Endothelial cell of umbilical vein (primary cell): Measurements from ENCODE around the gene SMIM7. TPM values are rescaled to one million over a fixed set of nuclear protein-coding genes. Genes with fewer than 3 reads are reported as not detected.

Experiments
- BruUV-seq: library from RNA; stranded (reverse); fragments of 400-500 nt; replicated peaks from 2 replicates; lab custom pipeline; 2021; lab: Mats Ljungman, UMichigan
- CTCF ChIA-PET: fragments of 300-600, 350-600 bp; sonication (Branson Sonifier 250); formaldehyde crosslinking; loops from one replicate; lab custom pipeline; 2021; ENCODE audit warnings: antibody characterized with exemption, inconsistent platforms; lab: Charles Lee
- POLR2A ChIA-PET: fragments of 300-600, 350-600 bp; sonication (Branson Sonifier 250); formaldehyde crosslinking; loops from one replicate; lab custom pipeline; 2021; ENCODE audit warnings: antibody characterized with exemption, inconsistent platforms; lab: Charles Lee
- DNase-seq: peaks from one replicate; pipeline ENCODE4 v3.0.0-alpha.2; 2011; ENCODE audit warnings: low read depth, low spot score
- FAIRE-seq: peaks from 2 replicates; lab custom pipeline; 2011; peaks lifted over from hg19 to GRCh38; lab: Jason Lieb, UNC
- H2AFZ ChIP-seq: 2 replicates; pipeline ENCODE4 v1.6.0; 2012; ENCODE audit warnings: low read depth, low read length, control low read depth, inconsistent platforms
- H3K27ac ChIP-seq: 2 replicates; pipeline ENCODE4 v1.5.1; 2011; ENCODE audit warnings: low read depth, mild to moderate bottlenecking, control low read depth, low read length, moderate library complexity; ENCODE audit not compliant: insufficient read depth
- H3K27me3 ChIP-seq, 2 experiments: 2 replicates each; pipeline versions ENCODE4 v1.6.0 to v1.6.1; 2011; ENCODE audit warnings: low read length in 2 of 2, mixed read lengths in 1 of 2; ENCODE audit not compliant: control insufficient read depth in 2 of 2, insufficient read depth in 2 of 2
- H3K36me3 ChIP-seq, 2 experiments: 2 replicates in 1 of 2; 3 replicates in 1 of 2; pipeline ENCODE4 v1.5.1; 2011; ENCODE audit warnings: low read length in 2 of 2, mild to moderate bottlenecking in 1 of 2, moderate library complexity in 1 of 2; ENCODE audit not compliant: control insufficient read depth in 2 of 2, insufficient read depth in 2 of 2; ENCODE audit errors: extremely low read depth in 1 of 2
- H3K4me1 ChIP-seq: 3 replicates; pipeline ENCODE4 v1.5.1; 2011; ENCODE audit warnings: mild to moderate bottlenecking, low read length; ENCODE audit not compliant: control insufficient read depth, insufficient read depth; ENCODE audit errors: extremely low read depth
- H3K4me2 ChIP-seq: 2 replicates; pipeline ENCODE4 v1.6.1; 2011; ENCODE audit warnings: low read length, control low read depth, mixed read lengths; ENCODE audit not compliant: insufficient read depth
- H3K4me3 ChIP-seq, 3 experiments: fragments of 200-600 bp in 1 of 3; sonication (generic), shearing (Covaris generic) in 1 of 3; replicated peaks in 1 of 3; 2 replicates each; pipeline ENCODE4 v1.5.1; 2011 to 2016; ENCODE audit warnings: control low read depth in 3 of 3, low read length in 3 of 3, mild to moderate bottlenecking in 2 of 3, inconsistent platforms in 1 of 3, low read depth in 1 of 3, moderate library complexity in 1 of 3; ENCODE audit not compliant: insufficient read depth in 1 of 3
- H3K79me2 ChIP-seq: 2 replicates; pipeline ENCODE4 v1.6.0; 2012; ENCODE audit warnings: low read length, inconsistent platforms; ENCODE audit not compliant: control insufficient read depth, insufficient read depth
- H3K9ac ChIP-seq: replicated peaks from 2 replicates; pipeline ENCODE3; 2011; ENCODE audit warnings: low read length, control low read depth; ENCODE audit not compliant: insufficient read depth; ENCODE audit errors: extremely low read depth
- H3K9me1 ChIP-seq: replicated peaks from 3 replicates; pipeline ENCODE4 v1.6.0; 2011; ENCODE audit warnings: mild to moderate bottlenecking, low read length; ENCODE audit not compliant: control insufficient read depth, insufficient read depth; ENCODE audit errors: extremely low read depth
- H3K9me3 ChIP-seq: replicated peaks from 2 replicates; pipeline ENCODE4 v1.5.1; 2012; ENCODE audit warnings: low read length, inconsistent platforms; ENCODE audit not compliant: control insufficient read depth, insufficient read depth
- H4K20me1 ChIP-seq: replicated peaks from 2 replicates; pipeline ENCODE3; 2011; ENCODE audit warnings: mild to moderate bottlenecking, low read length; ENCODE audit not compliant: control insufficient read depth, insufficient read depth; ENCODE audit errors: extremely low read depth
- EZH2 ChIP-seq: IDR thresholded peaks from 2 replicates; pipeline ENCODE4 v1.6.1; 2012; ENCODE audit warnings: borderline replicate concordance, low read depth, mild to moderate bottlenecking, moderate library complexity, low read length, inconsistent platforms; ENCODE audit not compliant: severe bottlenecking
- FOS ChIP-seq: IDR thresholded peaks from 2 replicates; pipeline ENCODE4 v1.6.1; 2011; ENCODE audit warnings: mild to moderate bottlenecking, low read length, moderate library complexity, borderline replicate concordance; ENCODE audit not compliant: insufficient read depth
- GATA2 ChIP-seq: IDR thresholded peaks from 2 replicates; pipeline ENCODE4 v1.7.0; 2011; ENCODE audit warnings: low read depth, mild to moderate bottlenecking, moderate library complexity, mixed read lengths, low read length; ENCODE audit not compliant: insufficient read length, insufficient read depth
- JUN ChIP-seq: IDR thresholded peaks from 2 replicates; pipeline ENCODE4 v1.6.1; 2011; ENCODE audit warnings: borderline replicate concordance, low read depth; ENCODE audit not compliant: insufficient read length, insufficient read depth
- MYC ChIP-seq: IDR thresholded peaks from one replicate; pipeline ENCODE4 v1.6.1; 2011; ENCODE audit warnings: mild to moderate bottlenecking, low read depth, low read length
- POLR2A ChIP-seq: IDR thresholded peaks from 2 replicates; pipeline ENCODE4 v1.6.1; 2012; ENCODE audit warnings: low read depth, mild to moderate bottlenecking, control low read depth, low read length
- POLR2AphosphoS5 ChIP-seq: IDR thresholded peaks from 2 replicates; pipeline ENCODE4 v1.6.1; 2012; ENCODE audit warnings: low read depth, mild to moderate bottlenecking, control low read depth, low read length, moderate library complexity; ENCODE audit not compliant: insufficient read depth
- dilution Hi-C: fragments of 300-500 bp; cut with MboI; formaldehyde crosslinking; loops from one replicate; pipeline ENCODE4 v1.15.0; 2019; ENCODE audit warnings: low sequenced_read_pairs; ENCODE audit not compliant: extremely low pct_ligation_motif_present
- intact Hi-C: fragments of 100-400 bp; cut with micrococcal nuclease; formaldehyde crosslinking; loops from one replicate; pipeline ENCODE4 v1.10.0; 2022
- polyA plus RNA-seq, 4 experiments: library from polyadenylated mRNA; depleted of rRNA in 3 of 4; stranded (reverse) in 3 of 4; unstranded in 1 of 4; fragments of >200 nt; gene quantifications; 2 replicates each; pipeline versions ENCODE4 v1.2.1 to v1.2.3, GENCODE V29; 2011 to 2012; ENCODE audit warnings: missing spikeins in 1 of 4
- total RNA-seq: library from RNA; stranded (reverse); gene quantifications from 2 replicates; pipeline ENCODE4 v1.2.3, GENCODE V29; 2021
- TF ChIP-seq, protein P1 (sequence below), 2 donors: IDR thresholded peaks; 1 replicate in 1 of 2; 2 replicates in 1 of 2; pipeline ENCODE4 v1.5.1; 2011; ENCODE audit warnings: low read length in 2 of 2, mild to moderate bottlenecking in 2 of 2, moderate library complexity in 2 of 2, control low read depth in 1 of 2, inconsistent platforms in 1 of 2, low read depth in 1 of 2; ENCODE audit not compliant: insufficient read depth in 1 of 2; ENCODE audit errors: extremely low read depth in 1 of 2
- TF ChIP-seq, protein P2 (sequence below): IDR thresholded peaks from 2 replicates; pipeline ENCODE4 v1.6.1; 2011; ENCODE audit not compliant: insufficient read depth, insufficient read length

Gene SMIM7
- total and polyA plus RNA-seq, 2 donors (not counting 3 experiments of a cell fraction or from before 2014, with no cell fraction given) = 51.1 to 62.0 TPM

DNA sequence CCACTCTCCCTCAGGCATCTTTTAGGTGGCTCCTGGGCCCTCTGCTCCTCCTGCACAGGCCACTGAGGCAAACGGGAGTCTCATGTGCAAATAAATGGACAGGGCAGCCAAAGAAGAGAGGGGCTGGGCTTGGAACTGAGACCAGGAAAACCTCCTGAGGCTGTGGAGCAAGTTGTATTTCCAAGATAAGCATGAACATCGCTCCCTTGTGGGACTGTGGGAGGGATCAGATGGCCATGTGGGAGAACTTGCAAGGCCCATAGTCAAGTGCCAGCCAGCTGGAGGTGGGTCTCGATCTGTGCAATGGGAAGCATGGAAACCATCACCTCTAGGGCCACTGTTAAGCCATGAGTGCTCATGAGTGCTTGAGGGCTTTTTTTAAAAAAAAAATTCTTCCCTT is 56.9 kb downstream of the SMIM7 start:
- Histone ChIP-seq H3K27me3 (no peaks in the 10 kb centered on the region), H3K36me3 (no peaks in the 10 kb centered on the region), H2AFZ (no peak overlapping the region), H3K79me2 (peaks cover 87% of the 10 kb centered on the region), H3K4me1 (peaks cover 4% of the 10 kb centered on the region), H3K9me1 (no peaks in the 10 kb centered on the region), H3K4me3 (no peak overlapping the region), H4K20me1 (no peaks in the 10 kb centered on the region), H3K9ac (no peak overlapping the region), H3K27ac (no peak overlapping the region), H3K4me2 (no peak overlapping the region), H3K9me3 (no peaks in the 10 kb centered on the region)
- ChIA-PET POLR2A (no interaction called here), CTCF (no interaction called here)
- no peak for DNase-seq
- intact Hi-C loops (no loop called here), dilution Hi-C loops (no loop called here)
- FAIRE-seq = no peak
- no peak for TF ChIP-seq POLR2A
- TF ChIP-seq GATA2 = no peak
- TF ChIP-seq EZH2 = no peak
- TF ChIP-seq MYC = no peak
- TF ChIP-seq, protein P1, sequence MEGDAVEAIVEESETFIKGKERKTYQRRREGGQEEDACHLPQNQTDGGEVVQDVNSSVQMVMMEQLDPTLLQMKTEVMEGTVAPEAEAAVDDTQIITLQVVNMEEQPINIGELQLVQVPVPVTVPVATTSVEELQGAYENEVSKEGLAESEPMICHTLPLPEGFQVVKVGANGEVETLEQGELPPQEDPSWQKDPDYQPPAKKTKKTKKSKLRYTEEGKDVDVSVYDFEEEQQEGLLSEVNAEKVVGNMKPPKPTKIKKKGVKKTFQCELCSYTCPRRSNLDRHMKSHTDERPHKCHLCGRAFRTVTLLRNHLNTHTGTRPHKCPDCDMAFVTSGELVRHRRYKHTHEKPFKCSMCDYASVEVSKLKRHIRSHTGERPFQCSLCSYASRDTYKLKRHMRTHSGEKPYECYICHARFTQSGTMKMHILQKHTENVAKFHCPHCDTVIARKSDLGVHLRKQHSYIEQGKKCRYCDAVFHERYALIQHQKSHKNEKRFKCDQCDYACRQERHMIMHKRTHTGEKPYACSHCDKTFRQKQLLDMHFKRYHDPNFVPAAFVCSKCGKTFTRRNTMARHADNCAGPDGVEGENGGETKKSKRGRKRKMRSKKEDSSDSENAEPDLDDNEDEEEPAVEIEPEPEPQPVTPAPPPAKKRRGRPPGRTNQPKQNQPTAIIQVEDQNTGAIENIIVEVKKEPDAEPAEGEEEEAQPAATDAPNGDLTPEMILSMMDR (IDR thresholded peaks at IDR 0.05; ENCODE audit: extremely low read depth in 1 of 2, insufficient read depth in 1 of 2, low read depth in 1 of 2, low read length in 2 of 2) = no peak
- BruUV-seq = no TSS peak

DNA sequence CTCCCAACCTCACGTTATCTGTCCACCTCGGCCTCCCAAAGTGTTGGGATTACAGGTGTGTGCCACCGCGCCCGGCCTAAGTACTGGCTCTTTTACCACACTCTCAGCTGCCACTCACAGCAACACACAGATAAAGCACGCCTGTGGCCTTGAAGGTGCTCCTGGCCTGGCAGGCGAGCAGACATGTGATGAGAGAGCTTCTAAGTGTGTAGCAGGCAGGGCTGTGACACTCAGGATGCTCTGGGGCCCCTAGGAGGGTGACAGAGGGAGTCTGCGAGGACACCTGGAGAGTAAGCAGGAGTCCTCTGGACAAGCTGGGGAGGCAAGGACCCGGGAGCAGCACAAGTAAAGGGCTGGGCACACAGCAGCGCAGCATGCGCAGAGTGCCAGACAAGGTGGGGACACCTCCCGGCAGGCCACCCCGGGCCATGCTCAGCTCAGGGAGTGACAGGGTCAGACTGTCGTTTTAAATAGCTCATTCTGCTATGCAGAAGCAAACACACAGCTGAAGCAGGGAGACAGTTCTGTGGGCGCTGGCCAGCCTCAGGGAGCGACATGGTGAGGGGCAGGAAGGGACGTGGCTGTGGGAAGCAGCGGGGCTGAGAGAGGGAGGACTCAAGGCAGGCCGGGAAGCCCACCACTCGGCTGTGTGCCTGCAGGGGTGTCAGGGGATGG is 58.4 kb downstream of the SMIM7 start:
- peaks cover 4% of the 10 kb centered on the region for H3K4me1 ChIP-seq
- H4K20me1 ChIP-seq = no peaks in the 10 kb centered on the region
- H3K9me3 ChIP-seq = no peaks in the 10 kb centered on the region
- no peak overlapping the region for H2AFZ ChIP-seq
- H3K4me2 ChIP-seq = no peak overlapping the region
- H3K79me2 ChIP-seq = peaks cover 84% of the 10 kb centered on the region
- no peak for FAIRE-seq
- no peak overlapping the region for H3K4me3 ChIP-seq
- no peak overlapping the region for H3K27ac ChIP-seq
- CTCF ChIA-PET = interaction anchor here (2.3 kb wide), 1 partner anchor 14 kb away, joined by 7 read pairs; no protein-coding TSS in a partner anchor
- dilution Hi-C loops = no loop called here
- no peak for DNase-seq
- intact Hi-C loops = no loop called here
- TF ChIP-seq, protein P1 (IDR thresholded peaks at IDR 0.05; ENCODE audit: extremely low read depth in 1 of 2, insufficient read depth in 1 of 2, low read depth in 1 of 2, low read length in 2 of 2) = no peak
- TF ChIP-seq POLR2A (no peak), MYC (no peak), FOS (no peak), EZH2 (no peak), GATA2 (no peak), JUN (no peak), POLR2AphosphoS5 (no peak)
- TF ChIP-seq, protein P2, sequence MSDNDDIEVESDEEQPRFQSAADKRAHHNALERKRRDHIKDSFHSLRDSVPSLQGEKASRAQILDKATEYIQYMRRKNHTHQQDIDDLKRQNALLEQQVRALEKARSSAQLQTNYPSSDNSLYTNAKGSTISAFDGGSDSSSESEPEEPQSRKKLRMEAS = no peak
- H3K9me1 ChIP-seq = no peaks in the 10 kb centered on the region
- H3K36me3 ChIP-seq = no peaks in the 10 kb centered on the region
- BruUV-seq = no TSS peak
- no peak overlapping the region for H3K9ac ChIP-seq
- no peaks in the 10 kb centered on the region for H3K27me3 ChIP-seq
- POLR2A ChIA-PET = no interaction called here
